SK-N-SH treated with all-trans-retinoic acid at 6 μM for 48 hours (cell line): ENCODE results near the gene AJUBA.

Experiments used
- BACH2 ChIP-seq: fragments of 250-450 bp; sonication (Bioruptor Pico); IDR thresholded peaks from 2 replicates; pipeline ENCODE4 v1.9.0; 2021; ENCODE audit warnings: mild to moderate bottlenecking, borderline replicate concordance
- CREB5 ChIP-seq: fragments of 250-450 bp; sonication (Bioruptor Pico); IDR thresholded peaks from 2 replicates; pipeline ENCODE4 v1.5.1; 2020; ENCODE audit warnings: low read depth, mild to moderate bottlenecking, moderate library complexity
- CSRNP3 ChIP-seq: fragments of 250-450 bp; sonication (Bioruptor Pico); IDR thresholded peaks from 2 replicates; pipeline ENCODE4 v1.5.1; 2021; ENCODE audit warnings: mild to moderate bottlenecking, moderate library complexity
- ESRRG ChIP-seq: fragments of 250-450 bp; sonication (Bioruptor Pico); IDR thresholded peaks from 2 replicates; pipeline ENCODE4 v1.6.1; 2021; ENCODE audit warnings: mild to moderate bottlenecking
- ISL1 ChIP-seq: fragments of 250-450 bp; sonication (Bioruptor Pico); IDR thresholded peaks from 2 replicates; pipeline ENCODE4 v2.1.2; 2022; ENCODE audit warnings: mild to moderate bottlenecking, moderate library complexity
- OSR1 ChIP-seq: fragments of 250-450 bp; sonication (Bioruptor Pico); IDR thresholded peaks from 2 replicates; pipeline ENCODE4 v1.8.0; 2022; ENCODE audit warnings: moderate library complexity, mild to moderate bottlenecking, inconsistent platforms
- RARB ChIP-seq: fragments of 250-450 bp; sonication (Bioruptor Pico); IDR thresholded peaks from 2 replicates; pipeline ENCODE4 v1.8.0; 2021; ENCODE audit warnings: mild to moderate bottlenecking, moderate library complexity
- SNAI2 ChIP-seq: fragments of 250-450 bp; sonication (Bioruptor Pico); IDR thresholded peaks from 2 replicates; pipeline ENCODE4 v1.5.0; 2020; ENCODE audit warnings: mild to moderate bottlenecking, moderate library complexity
- TOX ChIP-seq: fragments of 250-450 bp; sonication (Bioruptor Pico); IDR thresholded peaks from 2 replicates; pipeline ENCODE4 v1.8.0; 2021; ENCODE audit warnings: mild to moderate bottlenecking, moderate library complexity, borderline replicate concordance
- ZC3H10 ChIP-seq: fragments of 250-450 bp; sonication (Bioruptor Pico); IDR thresholded peaks from 2 replicates; pipeline ENCODE4 v1.5.1; 2021; ENCODE audit warnings: mild to moderate bottlenecking, moderate library complexity
- ZFP30 ChIP-seq: fragments of 450-650 bp; formaldehyde crosslinking; IDR thresholded peaks from 2 replicates; pipeline ENCODE4 v1.5.0; 2022; ENCODE audit warnings: mild to moderate bottlenecking, moderate library complexity
- ZNF565 ChIP-seq: fragments of 450-650 bp; formaldehyde crosslinking; conservative IDR thresholded peaks from 2 replicates; pipeline ENCODE4 v1.5.0; 2020; ENCODE audit warnings: low read depth, mild to moderate bottlenecking, moderate library complexity
- ZNF70 ChIP-seq: fragments of 450-650 bp; formaldehyde crosslinking; IDR thresholded peaks from 2 replicates; pipeline ENCODE4 v1.5.0; 2020; ENCODE audit warnings: mild to moderate bottlenecking, moderate library complexity
- TF ChIP-seq, protein P1 (sequence below): fragments of 250-450 bp; sonication (Bioruptor Pico); IDR thresholded peaks from 2 replicates; pipeline ENCODE4 v1.8.0; 2020; ENCODE audit warnings: mild to moderate bottlenecking, moderate library complexity, borderline replicate concordance

DNA sequence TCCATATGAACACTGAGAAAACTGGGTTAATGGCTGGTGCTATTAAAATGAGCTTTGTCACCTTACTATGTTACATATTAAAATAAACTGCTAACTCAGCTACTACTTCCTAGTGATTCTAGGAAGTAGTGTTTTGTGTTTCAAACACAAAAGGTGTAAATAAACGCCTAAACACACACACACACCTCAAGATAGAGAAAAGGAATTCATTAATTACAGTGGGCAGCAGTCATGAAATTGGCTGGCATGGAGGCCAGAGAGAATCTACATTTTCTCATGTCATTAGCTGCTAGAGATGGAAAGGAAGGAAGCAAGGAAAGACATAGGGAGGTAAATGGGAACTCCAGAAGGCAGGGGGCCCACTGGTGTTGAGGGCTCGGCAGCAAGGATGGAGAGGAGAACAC lies 52.4 kb downstream of the AJUBA start:
- TF ChIP-seq ESRRG = no peak
- TF ChIP-seq, protein P1, sequence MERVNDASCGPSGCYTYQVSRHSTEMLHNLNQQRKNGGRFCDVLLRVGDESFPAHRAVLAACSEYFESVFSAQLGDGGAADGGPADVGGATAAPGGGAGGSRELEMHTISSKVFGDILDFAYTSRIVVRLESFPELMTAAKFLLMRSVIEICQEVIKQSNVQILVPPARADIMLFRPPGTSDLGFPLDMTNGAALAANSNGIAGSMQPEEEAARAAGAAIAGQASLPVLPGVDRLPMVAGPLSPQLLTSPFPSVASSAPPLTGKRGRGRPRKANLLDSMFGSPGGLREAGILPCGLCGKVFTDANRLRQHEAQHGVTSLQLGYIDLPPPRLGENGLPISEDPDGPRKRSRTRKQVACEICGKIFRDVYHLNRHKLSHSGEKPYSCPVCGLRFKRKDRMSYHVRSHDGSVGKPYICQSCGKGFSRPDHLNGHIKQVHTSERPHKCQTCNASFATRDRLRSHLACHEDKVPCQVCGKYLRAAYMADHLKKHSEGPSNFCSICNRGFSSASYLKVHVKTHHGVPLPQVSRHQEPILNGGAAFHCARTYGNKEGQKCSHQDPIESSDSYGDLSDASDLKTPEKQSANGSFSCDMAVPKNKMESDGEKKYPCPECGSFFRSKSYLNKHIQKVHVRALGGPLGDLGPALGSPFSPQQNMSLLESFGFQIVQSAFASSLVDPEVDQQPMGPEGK (CRISPR knock-in tag) = no peak
- no peak for TF ChIP-seq SNAI2 (CRISPR knock-in tag)
- TF ChIP-seq RARB (CRISPR knock-in tag) = no peak
- no peak for TF ChIP-seq ZC3H10 (CRISPR knock-in tag)
- no peak for TF ChIP-seq BACH2
- no peak for TF ChIP-seq CSRNP3 (CRISPR knock-in tag)
- no peak for TF ChIP-seq TOX
- no peak for TF ChIP-seq CREB5 (CRISPR knock-in tag)
- no peak for TF ChIP-seq ZNF70 (CRISPR knock-in tag)
- no peak for TF ChIP-seq ZFP30 (CRISPR knock-in tag)
- TF ChIP-seq ISL1 = no peak
- TF ChIP-seq ZNF565 (CRISPR knock-in tag) = no peak
- no peak for TF ChIP-seq OSR1 (CRISPR knock-in tag)
